Activated naive CD4-positive, alpha-beta T cell treated with anti-CD3 and anti-CD28 coated beads, Interleukin-2, amount 50 U/mL, for 72 hours (primary cell): Measurements from ENCODE around the gene APOL4. TPM values are rescaled to one million over a fixed set of nuclear protein-coding genes. Genes with fewer than 3 reads are reported as not detected.
"Not testable (repeated sequence)": the region's sequence is repeated elsewhere in the genome, so short reads cannot be mapped to it uniquely, and the experiment has no call there.

Experiments used
- ATAC-seq, 2 donors: fragments of 150-1000 bp; cut with Tn5 transposase; 2 replicates each; pipeline ENCODE4 v1.10.0; 2021; ENCODE audit warnings: mild to moderate bottlenecking in 2 of 2, moderate library complexity in 2 of 2
- DNase-seq, 2 donors: peaks; one replicate each; pipeline ENCODE4 v3.0.0; 2021 to 2022; ENCODE audit warnings: low spot score in 2 of 2
- H3K27ac Mint-ChIP-seq, 2 donors: one replicate each; pipeline ENCODE4 v1.8.0; 2022; ENCODE audit warnings: mild to moderate bottlenecking in 2 of 2, mixed read lengths in 2 of 2
- H3K36me3 Mint-ChIP-seq, 2 donors: one replicate each; pipeline ENCODE4 v1.8.0; 2022; ENCODE audit warnings: mixed read lengths in 2 of 2
- H3K9me3 Mint-ChIP-seq, 2 donors: one replicate each; pipeline ENCODE4 v1.8.0; 2022; ENCODE audit warnings: mixed read lengths in 2 of 2
- total RNA-seq, 2 donors: library from RNA; stranded (reverse); gene quantifications; one replicate each; pipeline ENCODE4 v1.2.3, GENCODE V29; 2022

The APOL4 gene
- total RNA-seq, result under 1 TPM; 0.14 to 0.18 TPM

DNA sequence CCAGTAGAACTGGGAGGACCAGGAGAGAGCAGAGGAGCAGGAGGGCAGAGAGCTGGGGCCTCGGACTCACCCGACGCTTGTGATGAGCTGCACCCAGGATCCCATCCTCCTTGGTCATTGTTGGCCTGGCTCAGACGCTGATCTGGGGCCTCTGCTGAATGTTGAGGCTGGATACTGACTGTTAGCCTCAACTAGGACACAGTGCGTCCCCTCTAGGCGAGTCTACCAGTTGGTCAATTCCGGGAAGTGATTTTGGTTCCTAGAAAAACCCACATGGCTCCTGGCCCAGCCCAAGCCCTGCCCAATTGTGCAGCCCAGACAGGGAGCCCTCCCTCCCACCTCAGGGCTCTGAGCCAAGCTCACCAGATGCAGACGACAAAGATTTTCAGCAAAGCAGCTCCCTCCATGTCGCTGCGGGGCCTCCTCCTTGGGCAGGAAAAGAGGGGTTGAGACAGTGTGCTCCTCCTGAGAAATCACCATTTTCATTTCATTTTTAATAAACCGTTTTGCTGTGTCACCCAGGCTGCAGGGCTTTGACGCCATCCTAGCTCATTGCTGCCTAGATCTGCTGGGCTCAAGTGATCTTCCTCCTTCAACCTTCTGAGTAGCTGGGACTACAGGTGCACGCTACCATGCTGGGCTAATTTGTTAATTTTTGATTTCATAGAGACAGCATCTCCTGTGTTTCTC, at the start of gene APOL4:
TSS of gene APOL4 (minus strand) at position 180 of the 690 bp plus-strand sequence. CDS start at position 105, 75 bp downstream.
- Mint-ChIP-seq H3K27ac (no peak within 1 kb of the TSS), H3K36me3 (no peaks in the 10 kb centered on the region), H3K9me3 (no peaks in the 10 kb centered on the region)
- DNase-seq (no peak), ATAC-seq (no peak)

- DNase-seq, H3K27ac Mint-ChIP-seq, ATAC-seq, H3K9me3 Mint-ChIP-seq: not testable (repeated sequence)
- H3K36me3 Mint-ChIP-seq, result peaks cover 18 to 20% of the 10 kb centered on the region in 2 donors
Measured at GRCh38 chr22:36250292-36250960, 48.8 kb upstream of the APOL4 start.

DNA sequence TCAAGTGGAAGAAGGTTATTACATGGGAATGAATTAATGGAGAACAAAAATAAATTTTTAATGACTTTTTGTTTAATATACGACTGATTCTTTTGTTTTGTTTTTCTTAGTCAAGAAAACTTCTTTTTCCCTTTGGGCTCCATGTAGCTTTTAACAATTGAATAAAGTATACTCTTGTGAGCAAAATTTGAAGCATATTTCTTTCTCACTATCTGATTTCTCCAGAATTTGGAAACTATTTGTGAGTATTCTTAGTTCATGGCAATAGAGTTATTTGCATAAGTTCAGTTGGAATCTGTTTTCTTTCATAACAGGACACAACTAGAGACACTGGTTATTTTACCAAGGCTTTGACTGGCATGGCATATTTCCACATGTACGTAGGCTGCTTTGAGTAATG, 47.6 kb upstream of the APOL4 start:
- H3K36me3 Mint-ChIP-seq, result peaks cover 14 to 17% of the 10 kb centered on the region in 2 donors
- no peak for DNase-seq
- no peak for ATAC-seq
- no peak overlapping the region for H3K27ac Mint-ChIP-seq
- peaks cover 0 to 6% of the 10 kb centered on the region in 2 donors for H3K9me3 Mint-ChIP-seq

GRCh38 chr22:36247955-36248354, 46.3 kb upstream of the APOL4 start:
- DNase-seq, result no peak
- Mint-ChIP-seq H3K27ac (no peak overlapping the region), H3K9me3 (peaks cover 4 to 6% of the 10 kb centered on the region in 2 donors), H3K36me3 (peaks cover 2 to 7% of the 10 kb centered on the region in 2 donors)
- ATAC-seq, result no peak

DNA sequence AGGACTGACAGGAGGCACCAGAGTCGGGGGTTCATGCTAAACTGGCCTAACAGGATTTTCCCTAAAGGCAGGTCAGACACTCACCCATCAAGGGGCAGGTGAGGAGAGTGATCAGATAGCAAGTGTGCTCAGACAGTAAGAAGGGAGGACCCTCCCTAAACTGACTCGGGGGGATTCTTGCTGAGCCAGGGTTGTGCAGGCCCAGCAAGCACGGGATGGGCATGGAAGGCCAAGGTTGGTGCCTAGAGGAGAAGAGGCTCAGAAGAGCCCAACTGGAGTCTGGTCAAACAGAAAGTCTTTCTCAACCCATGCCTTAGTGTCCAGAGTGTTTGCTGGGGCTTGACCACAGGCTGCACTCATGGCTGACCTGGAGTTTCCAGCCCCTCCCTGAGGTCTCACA, 45.1 kb upstream of the APOL4 start:
- ATAC-seq (no peak), DNase-seq (no peak)
- Mint-ChIP-seq H3K9me3 (peaks cover 4 to 6% of the 10 kb centered on the region in 2 donors), H3K27ac (no peak overlapping the region), H3K36me3 (peaks cover 0 to 6% of the 10 kb centered on the region in 2 donors)

- Mint-ChIP-seq H3K9me3 (peaks cover 4 to 6% of the 10 kb centered on the region in 2 donors), H3K27ac (no peak overlapping the region), H3K36me3 (peaks cover 0 to 6% of the 10 kb centered on the region in 2 donors)
- ATAC-seq (no peak), DNase-seq (no peak)
Measured at GRCh38 chr22:36245805-36246356, 44.3 kb upstream of the APOL4 start.

- no peak for DNase-seq
- H3K36me3 Mint-ChIP-seq, result peaks cover 0 to 6% of the 10 kb centered on the region in 2 donors
- ATAC-seq, result no peak
- H3K27ac Mint-ChIP-seq, result peak overlapping the region in 1 of 2 donors; percentile 1
- H3K9me3 Mint-ChIP-seq, result peaks cover 4 to 6% of the 10 kb centered on the region in 2 donors
Measured at GRCh38 chr22:36244522-36245391, 43.1 kb upstream of the APOL4 start.

GRCh38 chr22:36243986-36244385, 42.4 kb upstream of the APOL4 start:
- DNase-seq, result no peak
- no peak for ATAC-seq
- Mint-ChIP-seq H3K36me3 (peaks cover 5 to 12% of the 10 kb centered on the region in 2 donors), H3K27ac (no peak overlapping the region), H3K9me3 (peaks cover 4 to 6% of the 10 kb centered on the region in 2 donors)

DNA sequence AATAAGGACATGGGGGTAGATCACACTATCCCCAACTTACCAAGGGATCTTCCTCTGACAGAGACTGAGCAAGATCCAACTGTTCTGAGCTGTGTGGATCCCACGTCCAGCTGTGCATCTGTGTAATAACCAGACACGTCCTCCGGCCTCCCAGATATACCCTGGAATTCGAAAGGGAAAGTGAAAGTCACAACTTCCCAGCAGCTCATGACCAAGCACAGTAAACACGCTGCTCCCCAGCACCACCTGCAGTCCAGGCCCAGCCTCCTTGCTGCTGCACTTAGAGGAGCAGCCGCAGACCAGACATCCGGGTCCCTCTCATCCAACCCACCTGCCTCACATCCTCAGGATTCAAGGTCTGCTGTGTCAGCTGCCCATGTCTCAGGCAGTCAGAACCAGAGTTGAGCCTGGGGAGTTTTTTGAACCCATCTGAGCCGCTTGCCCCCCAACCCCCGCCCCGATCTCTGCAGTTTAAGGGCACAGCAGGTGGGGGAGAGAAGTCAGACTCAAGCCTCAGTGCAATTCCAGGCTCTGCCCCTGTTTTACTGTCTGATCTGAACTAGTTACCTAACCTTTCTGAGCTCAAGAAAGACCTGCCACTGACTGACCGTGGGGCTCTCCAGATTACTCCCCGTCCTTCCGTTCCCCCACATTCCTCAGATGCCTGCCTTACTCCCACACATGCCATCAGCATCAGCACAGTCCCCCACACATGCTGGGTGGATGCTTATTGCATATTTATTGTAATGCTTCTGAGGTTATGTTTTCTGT, 38.0 kb upstream of the APOL4 start, which contains the start of gene APOL2:
TSS of gene APOL2 (minus strand) at position 127 of the 771 bp plus-strand sequence. CDS start 6,365 bp downstream, outside the sequence.
- ATAC-seq, result peak; percentile 97
- peaks cover 42% of the 10 kb centered on the region in 2 donors for H3K36me3 Mint-ChIP-seq
- H3K9me3 Mint-ChIP-seq, result peaks cover 4 to 7% of the 10 kb centered on the region in 2 donors

GRCh38 chr22:36239150-36239400, 37.5 kb upstream of the APOL4 start:
- DNase-seq, result no peak
- peaks cover 44 to 46% of the 10 kb centered on the region in 2 donors for H3K36me3 Mint-ChIP-seq
- peaks cover 4 to 7% of the 10 kb centered on the region in 2 donors for H3K9me3 Mint-ChIP-seq
- peak in 1 of 2 donors; percentile 29 for ATAC-seq
- peak overlapping the region; percentile 97 to 99 for H3K27ac Mint-ChIP-seq

More for the DNA sequence above, 38.0 kb upstream of the APOL4 start, which contains the start of gene APOL2:
- DNase-seq, result peak; percentile 73 to 86
- H3K27ac Mint-ChIP-seq, result peak within 1 kb of the TSS; percentile 97 to 99

DNA sequence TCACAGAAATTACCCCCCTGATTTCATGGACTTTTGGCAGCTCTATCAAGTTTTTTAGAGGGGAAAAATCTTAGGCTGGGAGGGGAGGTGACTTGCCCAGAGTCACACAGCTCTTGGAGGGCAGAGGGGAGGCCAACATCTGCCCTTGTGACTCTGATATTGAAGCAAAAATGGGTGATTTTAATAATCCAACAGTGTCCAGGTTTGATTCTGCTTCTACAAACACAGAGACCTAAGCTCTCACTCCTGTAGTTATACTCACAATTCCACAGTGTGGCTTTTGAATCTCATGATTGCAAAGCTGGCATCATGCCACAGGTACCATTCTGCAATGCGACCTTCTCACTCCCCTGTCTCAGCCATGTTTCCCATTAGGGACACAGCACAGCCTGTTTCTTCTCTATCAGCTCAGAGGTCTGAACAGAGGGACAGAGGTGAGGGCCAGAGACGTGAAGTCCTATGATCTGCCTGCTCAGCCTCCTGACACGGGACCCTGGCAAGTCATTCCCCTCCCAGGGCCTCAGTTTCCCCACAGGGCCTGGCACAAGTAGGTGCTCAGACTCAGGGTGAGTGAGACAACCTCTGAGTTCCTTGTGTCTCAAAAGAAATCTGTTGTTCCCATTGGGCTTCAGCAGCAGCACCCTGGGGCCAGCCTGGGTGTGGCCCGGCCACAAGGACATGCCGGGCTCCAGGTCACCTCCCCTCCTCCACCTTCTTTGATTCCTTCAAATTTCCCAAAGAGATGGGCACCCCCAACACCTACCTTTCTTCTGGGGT, 37.0 kb upstream of the APOL4 start:
- DNase-seq (no peak), ATAC-seq (peak; percentile 12 to 15)
- Mint-ChIP-seq H3K36me3 (peaks cover 46 to 47% of the 10 kb centered on the region in 2 donors), H3K27ac (peak overlapping the region; percentile 97 to 99), H3K9me3 (peaks cover 4 to 7% of the 10 kb centered on the region in 2 donors)

DNA sequence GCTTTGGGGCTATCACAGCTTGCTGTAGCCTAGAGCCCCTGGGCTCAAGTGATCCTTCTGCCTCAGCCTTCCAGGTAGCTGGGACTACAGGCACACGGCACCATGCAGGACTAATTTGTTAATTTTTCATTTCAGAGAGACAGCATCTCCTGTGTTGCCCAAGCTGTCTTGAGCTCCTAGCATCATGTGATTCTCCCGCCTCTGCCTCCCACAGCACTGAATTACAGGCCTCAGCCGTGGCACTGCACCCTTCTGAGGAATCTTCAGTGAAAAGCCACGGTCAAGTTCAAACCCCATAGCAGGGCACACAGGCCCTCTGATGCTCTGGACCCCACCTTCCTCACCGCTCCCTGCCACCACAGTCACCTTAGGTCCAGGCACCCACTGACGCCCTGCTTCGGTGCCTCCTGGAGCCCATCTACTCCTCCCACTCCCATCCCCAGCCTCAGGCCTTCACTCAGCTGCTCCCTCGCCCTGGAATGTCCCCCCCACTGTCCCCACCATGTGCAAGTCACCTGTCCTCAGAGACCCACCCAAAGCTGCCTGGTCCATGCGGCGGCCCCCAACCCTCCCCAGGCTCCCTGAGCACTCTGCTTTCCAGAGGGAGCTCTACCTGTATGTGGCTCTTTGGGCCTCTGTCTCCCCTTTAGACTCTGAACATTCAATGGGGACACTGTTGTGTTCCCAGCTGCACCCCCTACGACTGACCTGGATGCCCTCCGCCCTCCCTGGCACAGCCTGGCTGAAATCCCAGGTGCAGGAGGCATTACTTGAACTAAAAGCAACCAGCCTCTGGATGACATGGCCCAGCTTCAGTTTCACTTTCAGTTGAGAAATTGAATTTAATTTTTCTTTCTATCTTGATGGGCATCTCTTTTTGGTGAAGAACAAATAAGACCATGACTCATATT, 36.1 kb upstream of the APOL4 start:
- peak; percentile 19 for ATAC-seq
- H3K9me3 Mint-ChIP-seq, result peaks cover 0 to 7% of the 10 kb centered on the region in 2 donors
- peaks cover 46 to 47% of the 10 kb centered on the region in 2 donors for H3K36me3 Mint-ChIP-seq

GRCh38 chr22:36236388-36237319, 35.0 kb upstream of the APOL4 start:
- H3K27ac Mint-ChIP-seq, result peak overlapping the region in 1 of 2 donors; percentile 13
- peaks cover 51 to 53% of the 10 kb centered on the region in 2 donors for H3K36me3 Mint-ChIP-seq
- H3K9me3 Mint-ChIP-seq, result peaks cover 0 to 7% of the 10 kb centered on the region in 2 donors

More for the DNA sequence above, 36.1 kb upstream of the APOL4 start:
- DNase-seq, result no peak
- peak overlapping the region; percentile 97 to 99 for H3K27ac Mint-ChIP-seq

More at GRCh38 chr22:36236388-36237319, 35.0 kb upstream of the APOL4 start:
- no peak for ATAC-seq
- DNase-seq, result no peak
